HG03457 (cell line): ENCODE measurements around the gene NSMF.

ENCODE experiments used
- ATAC-seq: cut with Tn5 transposase; IDR thresholded peaks from one replicate; pipeline ENCODE4 v1.9.1; 2021; ENCODE audit warnings: moderate number of reproducible peaks; ENCODE audit not compliant: unreplicated experiment

The NSMF gene

DNA sequence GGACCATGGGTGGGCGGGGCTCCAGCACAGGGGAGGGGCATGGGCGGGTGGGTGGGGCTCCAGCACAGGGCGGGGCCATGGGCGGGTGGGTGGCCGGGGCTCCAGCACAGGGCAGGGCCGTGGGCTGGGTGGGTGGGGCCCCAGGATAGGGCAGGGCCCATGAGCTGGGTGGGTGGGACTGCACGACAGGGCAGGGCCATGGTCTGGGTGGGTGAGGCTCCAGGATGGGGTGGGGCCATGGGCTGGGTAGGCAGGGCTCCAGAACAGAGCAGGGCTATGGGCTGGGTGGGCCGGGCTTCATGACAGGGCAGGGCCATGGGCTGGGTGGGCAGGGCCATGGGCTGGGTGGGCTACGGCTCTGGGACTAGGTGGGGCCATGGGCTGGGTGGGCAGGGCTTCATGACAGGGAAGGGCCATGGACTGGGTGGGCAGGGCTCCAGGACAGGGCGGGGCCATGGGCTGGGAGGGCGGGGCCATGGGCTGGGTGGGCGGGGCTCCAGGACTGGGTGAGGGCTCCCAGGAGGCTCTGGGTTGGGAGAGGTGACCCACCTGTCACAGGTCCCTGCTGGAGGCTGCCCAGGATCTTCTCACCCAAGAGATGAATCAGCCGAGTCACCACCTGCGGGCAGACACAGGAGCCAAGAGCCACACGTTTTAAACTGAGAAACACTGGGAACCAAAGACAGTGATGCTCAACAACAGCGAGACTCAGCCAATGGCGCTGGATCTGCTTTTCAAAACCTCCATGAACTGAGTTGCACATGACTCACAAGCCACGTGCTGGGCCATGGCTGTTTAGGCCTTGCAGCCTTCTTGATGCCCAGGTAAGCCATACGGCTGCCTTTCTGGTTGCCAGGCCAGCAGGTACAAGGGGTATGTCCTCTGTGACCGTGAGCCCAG is 33.6 kb upstream of the NSMF start:
- ATAC-seq = no peak

- no peak for ATAC-seq
Measured at GRCh38 chr9:137491735-137492432, 32.8 kb upstream of the NSMF start.

DNA sequence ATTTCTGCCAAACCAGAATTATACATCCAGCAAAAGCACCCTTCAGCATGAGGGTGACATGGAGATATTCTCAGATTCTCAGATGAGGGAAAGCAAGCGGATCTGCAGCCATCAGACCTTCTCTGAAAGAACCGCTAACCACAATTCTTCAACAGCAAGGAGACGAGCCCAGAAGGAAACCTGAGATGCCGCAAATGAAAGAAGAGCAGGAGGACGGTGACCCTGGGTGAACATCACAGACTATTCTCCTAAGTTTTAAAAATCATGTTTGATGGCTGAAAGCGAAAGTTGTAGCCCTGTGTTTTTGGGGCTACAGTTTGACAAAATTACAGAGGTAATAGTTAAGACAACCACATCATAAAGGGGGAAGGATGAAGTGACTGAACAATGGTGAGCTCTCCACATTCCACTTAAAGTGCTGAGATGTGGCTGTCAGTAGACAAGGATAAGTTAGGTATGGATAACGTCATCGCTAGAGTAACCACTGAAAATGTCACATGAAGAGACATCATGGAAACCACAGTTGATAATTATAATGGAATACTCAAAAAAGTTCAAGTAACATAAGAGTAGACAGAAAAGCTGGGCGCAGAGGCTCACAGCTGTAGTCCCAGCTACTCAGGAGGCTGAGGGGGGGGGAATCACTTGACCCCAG is 31.5 kb upstream of the NSMF start:
- ATAC-seq = no peak

DNA sequence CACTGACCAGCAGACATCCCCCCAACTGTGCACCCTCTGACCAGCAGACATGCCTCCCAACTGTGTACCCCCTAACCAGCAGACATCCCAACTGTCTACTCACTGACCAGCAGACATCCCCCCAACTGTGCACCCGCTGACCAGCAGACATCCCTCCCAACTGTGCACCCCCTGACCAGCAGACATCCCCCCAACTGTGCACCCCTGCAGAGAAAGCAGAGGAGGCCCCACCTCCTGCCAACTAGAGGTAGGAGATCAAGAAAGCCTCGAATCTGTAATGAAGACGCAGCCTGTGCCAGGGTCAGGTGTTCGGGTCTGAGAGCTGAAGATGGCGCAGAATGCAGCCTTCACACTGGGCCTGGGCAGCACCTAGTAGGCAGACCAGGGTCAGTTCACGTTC is 29.8 kb upstream of the NSMF start:
- no peak for ATAC-seq

DNA sequence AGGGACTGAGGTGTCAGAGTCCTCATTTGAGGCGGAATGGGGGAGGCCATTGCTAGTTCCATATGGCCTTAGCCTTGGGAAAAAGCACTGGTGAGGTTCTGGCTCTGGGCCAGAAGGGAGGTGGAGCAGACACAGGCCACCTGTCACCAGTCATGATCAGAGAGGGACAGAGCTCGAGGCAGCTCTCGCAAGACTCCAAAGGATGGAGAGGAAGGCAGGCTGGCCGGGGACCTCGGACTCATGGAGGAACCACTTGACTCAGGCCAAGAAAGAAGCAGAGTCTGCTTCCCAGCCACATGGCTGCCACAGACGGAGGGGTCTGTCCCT is 29.2 kb upstream of the NSMF start:
- no peak for ATAC-seq

- ATAC-seq = no peak
Measured at GRCh38 chr9:137487454-137488326, 28.6 kb upstream of the NSMF start.

DNA sequence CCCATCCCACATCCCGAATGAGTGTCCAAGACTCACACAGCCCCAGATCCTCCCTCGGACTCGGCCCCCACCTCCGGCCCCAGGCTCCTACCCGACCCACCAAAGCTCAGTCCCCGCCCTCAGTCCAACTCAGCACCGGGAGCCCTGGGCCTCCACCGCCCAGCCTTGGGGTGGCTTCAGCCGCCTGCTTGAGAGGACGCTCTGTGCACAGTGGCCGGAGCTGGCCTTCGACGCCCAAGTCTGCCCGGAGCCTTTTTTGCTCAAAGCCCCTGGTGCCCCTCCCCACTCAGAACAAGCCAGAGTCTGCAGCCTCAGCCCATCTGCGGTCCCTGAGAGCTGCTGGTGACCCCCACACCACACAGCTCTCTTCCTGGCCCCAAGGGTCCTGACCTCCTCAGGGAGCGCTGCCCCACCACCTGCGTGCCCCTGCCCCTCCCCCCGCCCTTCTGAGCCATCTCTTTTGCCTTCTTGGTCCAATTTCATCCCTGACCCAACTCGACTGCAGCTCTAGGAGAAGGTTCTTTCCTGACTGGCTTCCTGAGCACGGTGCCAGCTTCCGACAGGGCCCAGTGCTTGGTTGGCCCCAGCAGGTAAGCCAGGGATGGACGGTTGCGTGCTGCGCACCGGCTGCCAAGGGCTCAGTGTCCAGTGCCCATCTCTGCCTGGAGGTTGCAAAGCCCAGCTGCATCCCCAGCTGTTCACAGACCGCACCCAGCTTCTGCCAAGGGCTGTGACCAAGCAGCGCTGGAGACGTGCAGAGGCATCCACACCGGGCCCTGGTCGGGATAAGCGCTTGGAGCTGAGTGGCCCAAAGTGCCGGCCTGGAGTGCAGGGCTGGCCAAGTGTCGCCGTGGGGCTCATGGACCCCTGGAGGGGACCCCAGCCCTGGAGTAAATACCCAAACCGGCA is 27.7 kb upstream of the NSMF start:
- ATAC-seq = no peak

- ATAC-seq = no peak
Measured at GRCh38 chr9:137486141-137486490, 27.0 kb upstream of the NSMF start.

DNA sequence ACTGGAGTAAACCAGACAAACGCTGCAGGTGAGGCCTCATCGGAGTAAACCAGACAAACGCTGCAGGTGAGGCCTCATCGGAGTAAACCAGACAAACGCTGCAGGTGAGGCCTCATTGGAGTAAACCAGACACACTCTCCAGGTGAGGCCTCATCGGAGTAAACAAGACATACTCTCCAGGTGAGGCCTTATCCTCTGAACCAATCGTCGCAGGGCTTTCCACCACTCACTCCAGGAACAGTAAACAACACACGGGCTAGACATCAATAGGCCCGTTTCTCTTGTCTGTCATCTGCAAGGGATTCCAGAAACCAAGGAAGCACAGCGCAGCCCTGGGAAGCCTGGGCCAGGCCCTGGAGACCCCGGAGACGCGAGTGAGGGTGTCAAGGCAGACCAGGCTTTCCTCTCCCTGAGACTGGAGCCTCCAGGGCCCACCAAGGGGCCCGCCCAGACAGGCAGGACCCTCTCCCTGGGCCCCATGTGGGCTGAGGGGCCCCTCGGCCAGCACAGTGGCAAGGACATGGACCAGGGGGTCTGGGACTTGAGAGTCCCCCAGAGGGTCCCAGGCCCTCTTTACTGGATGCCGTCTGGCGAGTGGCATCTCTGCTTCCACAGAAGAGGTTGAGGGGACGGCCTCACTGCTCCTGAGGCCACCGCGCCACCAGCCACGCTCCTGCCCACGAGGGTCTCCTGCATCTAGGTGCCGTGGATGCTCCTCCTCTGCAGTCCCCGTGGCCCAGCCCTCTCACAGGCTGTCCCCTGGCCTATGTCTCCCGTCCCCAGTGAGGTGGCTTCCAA is 26.4 kb upstream of the NSMF start:
- no peak for ATAC-seq

DNA sequence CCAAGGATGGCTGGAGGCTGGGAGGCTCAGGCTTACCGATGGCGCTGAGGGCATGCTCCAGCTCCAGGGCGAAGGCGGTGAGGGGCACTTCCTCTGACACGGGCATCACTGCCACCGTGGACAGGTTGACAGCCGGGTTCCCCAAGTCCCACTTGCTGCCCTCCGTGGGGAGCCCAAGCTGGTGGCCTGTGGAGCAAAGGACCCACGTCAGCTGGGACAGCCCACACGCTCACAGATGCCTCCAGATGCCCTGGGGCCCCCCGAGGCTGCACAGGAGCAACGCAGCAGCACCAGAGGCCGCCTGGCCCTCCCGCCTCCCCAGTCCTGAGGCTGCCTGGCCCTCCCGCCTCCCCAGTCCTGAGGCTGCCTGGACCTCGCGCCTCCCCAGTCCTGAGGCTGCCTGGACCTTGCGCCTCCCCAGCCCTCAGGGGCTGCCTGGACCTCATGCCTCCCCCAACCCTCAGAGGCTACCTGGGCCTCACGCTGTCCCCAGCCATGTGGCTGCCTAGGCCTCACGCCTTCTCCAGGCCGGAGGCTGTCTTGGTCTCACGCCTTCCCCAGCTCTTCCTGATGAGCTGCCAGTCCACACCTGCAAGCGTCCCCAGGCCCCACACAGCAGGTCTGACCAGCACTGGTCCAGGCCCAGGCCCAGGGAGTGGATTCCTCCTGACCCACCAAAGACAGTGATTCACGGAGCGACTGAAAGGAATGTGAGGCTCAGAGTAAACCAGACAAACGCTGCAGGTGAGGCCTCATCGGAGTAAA is 25.6 kb upstream of the NSMF start:
- ATAC-seq = no peak

DNA sequence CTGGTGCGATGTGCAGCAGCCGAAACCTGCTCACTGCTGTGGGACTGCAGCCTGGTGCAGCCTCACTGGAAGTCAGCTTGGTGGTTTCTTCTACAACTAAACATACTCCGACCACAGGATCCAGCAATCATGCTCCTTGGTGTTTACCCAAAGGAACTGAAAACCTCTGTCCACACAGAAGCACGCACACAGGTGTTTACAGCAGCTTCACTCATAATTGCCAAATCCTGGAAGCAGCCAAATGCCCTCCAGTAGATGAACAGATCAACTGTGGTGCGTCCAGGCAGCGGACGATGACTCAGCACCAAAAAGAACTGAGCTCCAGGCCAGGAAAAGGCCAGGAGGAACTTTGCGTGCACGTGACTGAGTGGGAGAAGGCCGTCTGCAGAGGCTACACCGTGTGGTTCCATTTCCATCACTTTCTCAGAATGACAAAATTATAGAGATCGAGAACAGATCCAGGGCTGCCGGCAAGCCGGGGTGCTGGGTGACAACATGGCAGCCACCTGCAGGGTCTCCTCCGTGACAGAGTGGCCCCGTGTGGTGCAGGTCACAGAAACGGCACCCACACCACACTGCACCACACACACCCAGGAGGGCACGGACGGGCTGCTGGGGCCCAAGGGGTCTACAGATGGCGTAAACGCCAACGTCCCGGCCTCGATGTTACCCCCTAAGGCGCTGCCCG is 23.1 kb upstream of the NSMF start:
- no peak for ATAC-seq

DNA sequence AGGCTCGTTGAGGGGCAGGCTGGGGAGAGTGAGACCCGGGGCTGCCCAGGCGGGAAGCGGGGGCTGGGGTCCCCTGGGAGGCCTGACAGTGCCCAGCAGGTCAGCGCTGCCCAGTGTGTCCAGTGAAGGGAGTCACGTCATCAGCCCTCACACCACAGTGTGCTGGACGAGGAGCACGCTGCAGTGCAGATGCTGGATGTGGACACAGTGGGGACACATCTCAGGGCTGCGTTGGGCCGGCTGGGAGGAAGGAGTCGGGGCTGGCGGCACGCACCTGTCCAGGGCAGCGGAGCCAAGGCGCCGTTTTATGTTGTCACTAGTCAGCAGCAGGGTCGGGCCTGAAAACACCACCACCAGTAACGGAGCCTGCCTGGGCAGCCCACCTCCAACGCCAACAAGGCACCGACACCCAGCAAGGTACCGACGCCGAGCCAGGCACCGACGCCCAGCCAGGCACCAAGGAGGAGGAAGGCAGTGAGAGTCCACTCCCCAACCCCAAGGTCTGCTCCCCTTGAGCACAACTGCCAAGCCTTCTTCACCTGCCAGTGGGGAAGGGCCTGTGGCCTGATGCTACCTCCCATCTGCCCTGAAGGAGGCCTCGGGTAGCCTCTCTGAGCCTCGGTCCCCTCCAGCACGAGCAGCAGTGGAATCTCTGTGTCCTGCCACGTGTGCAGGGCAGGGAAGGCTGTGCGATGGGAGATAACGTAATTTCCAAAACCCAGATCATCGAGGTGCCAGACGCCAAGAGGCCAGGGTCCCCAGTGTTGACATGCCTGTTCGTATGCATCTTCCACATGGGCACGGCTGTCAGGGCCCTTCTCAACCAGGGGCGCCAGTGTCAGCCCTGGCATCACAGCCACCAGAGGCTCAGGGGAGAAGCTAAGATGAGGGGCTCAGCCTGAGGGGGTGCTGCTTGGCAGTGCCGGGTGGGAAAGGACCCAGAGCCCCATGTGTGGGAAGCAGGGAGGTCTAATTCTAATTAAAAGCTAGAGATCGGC is 21.9 kb upstream of the NSMF start:
- ATAC-seq = no peak

DNA sequence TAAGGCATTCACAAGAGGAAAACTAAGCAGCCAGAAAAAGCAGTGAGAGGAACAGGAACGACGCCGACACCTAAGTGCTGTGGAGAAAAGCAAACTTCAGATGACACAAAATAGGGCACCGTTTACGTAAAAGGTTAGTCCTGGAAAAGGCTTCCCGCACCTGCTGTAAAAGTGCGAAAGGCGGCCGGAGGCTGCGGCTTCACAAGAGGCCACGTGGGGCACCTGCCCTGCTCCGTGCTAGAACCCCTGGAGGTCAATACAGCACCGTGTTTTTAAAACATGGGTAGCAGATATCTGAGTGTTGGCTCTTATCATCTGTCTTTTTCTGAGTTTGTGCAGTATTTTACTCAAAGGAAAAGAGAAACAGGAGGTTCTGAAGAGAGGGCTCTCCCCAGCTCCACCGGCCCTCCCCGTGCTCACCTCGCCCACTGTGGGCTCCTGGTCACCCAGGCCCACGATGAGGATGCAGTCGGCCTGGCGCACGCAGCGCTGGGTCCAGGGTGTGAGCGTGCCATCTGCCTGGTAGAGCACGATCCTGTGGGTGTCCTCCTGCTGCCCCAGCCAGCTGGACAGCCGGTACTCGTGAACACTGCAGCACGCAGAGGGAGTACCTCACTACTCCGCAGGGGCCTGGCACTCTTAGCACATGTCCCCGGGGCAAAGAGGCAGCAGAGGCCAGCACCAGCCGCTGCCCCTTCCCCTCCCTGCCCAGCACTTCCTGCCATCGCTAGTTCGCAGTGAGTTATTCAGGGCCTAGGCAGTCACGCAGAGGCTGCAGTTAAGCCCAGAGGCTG is 21.0 kb upstream of the NSMF start:
- no peak for ATAC-seq

DNA sequence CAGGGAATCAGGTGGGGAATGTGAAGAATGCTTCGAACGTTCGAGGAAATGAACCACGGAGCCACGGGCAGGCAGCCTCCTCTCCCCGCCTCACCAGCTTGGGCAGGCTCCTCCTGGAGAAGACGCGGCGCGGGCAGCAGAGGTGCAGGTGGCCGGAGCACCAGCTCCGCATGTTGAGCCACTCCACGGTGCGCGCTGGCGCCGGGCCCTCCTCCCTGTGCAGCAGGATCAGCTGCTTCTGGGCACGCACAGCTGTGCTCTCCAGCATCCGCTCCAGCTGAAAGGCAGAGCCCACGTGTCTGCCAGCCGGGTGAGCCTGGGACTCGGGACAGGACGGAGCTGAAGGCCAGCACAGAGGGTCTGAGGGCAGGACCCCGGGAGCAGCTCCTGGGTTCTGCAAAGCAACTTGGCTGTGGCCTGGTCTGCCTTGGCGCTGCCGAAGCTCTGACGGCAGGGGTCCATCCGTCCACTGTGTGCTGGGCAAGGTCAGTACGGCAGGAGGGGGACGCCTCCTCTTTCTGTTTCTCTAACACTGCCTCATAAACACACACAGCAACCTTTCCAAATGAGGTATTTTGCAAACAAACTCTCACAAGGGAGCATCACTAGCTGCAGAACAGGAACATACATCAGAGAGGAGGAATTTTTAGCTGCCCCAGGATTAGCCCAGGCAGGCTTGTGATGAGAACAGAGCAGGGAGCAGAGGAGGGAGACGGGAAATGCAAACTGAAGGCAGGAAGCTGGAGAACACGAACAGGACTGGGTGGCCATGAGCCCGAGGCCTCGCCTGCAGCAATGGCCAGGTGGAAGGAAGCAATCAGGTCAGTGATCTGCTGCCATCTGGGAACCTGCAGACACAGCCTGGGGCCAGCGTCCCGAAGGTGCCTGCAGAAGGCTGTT is 20.1 kb upstream of the NSMF start:
- ATAC-seq = no peak

- no peak for ATAC-seq
Measured at GRCh38 chr9:137478613-137478961, 19.5 kb upstream of the NSMF start.
